T-helper 22 cell (primary cell): ENCODE results near the gene ESRRB.

Experiments
- DNase-seq: peaks from one replicate; pipeline ENCODE4 v3.0.0-alpha.2; 2020; ENCODE audit warnings: low read depth

Gene ESRRB

GRCh38 chr14:76541594-76542219 is 165.8 kb downstream of the ESRRB start:
- no peak for DNase-seq

- no peak for DNase-seq
These were observed 170.7 kb downstream of the ESRRB start for GRCh38 chr14:76546426-76547221.

- DNase-seq, result no peak
These were observed 171.9 kb downstream of the ESRRB start for GRCh38 chr14:76547831-76548230.

GRCh38 chr14:76550534-76550933 is 174.6 kb downstream of the ESRRB start:
- DNase-seq, result no peak

GRCh38 chr14:76551116-76551515 is 175.2 kb downstream of the ESRRB start:
- no peak for DNase-seq
